HG03103 (cell line): ENCODE measurements around the gene THSD4.
"Not testable (repeated sequence)": the region's sequence is repeated elsewhere in the genome, so short reads cannot be mapped to it uniquely, and the experiment has no call there.

Source experiments
- ATAC-seq: cut with Tn5 transposase; IDR thresholded peaks from one replicate; pipeline ENCODE4 v1.9.1; 2021; ENCODE audit warnings: low read depth; ENCODE audit not compliant: unreplicated experiment

THSD4 gene

GRCh38 chr15:71312194-71312708 is 197.0 kb downstream of the THSD4 start:
- ATAC-seq = no peak

DNA sequence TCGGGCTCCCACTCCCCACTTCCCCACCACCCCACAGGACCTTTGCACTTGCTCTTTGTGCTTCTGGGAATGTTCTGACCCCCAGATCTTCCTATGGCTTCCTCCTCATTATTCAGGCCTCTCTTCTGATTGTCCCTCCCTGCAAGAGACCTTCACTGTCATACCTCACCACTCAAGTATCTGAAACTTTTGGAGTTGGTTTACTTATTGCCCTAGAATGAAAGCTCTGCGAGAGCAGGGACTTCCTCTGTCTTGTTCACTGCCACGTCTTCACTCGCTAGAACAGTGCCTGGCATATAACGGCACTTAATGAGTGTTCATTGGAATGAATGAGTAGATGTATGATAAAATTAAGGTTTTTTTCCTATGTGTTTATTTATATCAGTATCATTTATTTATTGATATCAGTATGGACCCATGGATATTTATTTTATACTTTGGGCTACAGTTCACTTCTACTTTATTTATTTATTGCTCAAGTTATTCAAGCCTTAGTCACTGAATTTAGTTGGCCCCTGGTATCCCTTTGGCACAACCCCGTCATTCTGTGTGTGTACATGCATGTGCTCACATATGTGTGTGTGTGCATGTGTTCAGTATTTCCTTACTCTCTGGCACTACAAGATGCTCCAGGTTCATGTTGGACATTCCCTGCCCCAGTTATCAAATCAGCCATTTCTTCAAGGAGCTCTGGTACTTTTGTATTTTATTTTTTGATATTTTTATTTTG is 197.6 kb downstream of the THSD4 start:
- no peak for ATAC-seq

DNA sequence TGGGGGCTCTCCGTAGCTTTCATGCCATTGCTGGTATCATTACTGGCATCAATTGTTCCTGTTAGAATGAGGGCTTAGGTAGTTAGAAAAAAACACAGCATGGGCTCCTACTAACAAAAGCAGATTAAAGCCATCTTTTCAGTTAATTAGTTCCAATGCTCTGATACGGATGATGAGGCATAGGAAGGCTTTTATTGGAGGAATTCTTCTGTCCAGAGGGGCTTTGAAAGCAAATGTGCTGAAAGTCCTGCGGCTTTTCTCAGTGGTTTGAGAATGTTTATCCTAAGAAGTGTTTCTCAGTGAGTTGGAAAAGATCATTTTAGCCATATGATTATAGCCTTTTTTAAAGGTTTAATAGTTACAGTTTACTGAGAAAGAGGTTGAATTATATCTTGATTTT is 198.5 kb downstream of the THSD4 start:
- no peak for ATAC-seq

DNA sequence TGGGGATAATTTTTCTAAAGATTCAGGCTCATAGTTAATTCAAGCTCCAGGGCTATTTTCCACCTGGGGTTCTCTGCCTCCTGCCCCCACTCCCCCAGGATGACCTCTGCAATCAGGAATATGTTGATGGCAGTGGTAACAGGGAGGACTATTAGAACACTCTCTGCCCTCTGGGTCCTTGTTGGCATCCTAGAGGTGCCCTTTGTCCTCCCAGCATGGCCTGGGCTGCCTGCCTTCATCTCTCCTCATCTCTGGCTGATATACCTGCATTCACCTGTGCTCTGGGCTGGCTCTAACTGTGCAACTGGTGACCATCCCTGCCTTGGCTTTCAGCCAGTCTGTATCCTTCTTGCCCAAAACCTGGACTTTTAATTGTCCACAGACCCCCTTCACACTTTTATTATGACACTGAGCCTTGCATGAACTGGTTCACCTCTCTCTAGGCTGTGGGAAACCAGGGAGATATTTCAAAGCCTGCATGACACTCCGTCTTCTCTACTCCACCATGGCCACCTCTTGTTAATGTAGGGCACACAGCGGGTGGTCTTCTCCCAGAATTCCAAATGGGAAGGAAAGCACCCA is 199.8 kb downstream of the THSD4 start:
- no peak for ATAC-seq

DNA sequence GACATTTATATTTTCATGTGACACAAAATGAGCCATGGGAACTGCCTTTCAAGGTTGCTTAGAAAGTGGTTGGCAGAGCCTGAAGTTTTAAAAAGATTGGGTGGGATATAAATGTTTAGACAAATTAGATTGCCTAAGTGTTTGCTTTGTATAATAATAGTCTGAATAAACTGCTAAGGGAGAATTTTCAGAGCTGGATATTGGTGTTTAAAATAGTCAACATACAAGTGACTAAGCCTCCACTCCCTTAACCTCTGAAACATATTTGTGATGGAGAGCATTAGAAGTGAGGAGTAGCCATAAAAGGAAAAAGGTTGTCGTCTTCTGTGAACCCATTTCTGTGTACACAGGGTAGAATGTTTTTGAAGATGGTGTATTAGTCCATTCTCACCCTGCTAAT is 201.6 kb downstream of the THSD4 start:
- no peak for ATAC-seq

DNA sequence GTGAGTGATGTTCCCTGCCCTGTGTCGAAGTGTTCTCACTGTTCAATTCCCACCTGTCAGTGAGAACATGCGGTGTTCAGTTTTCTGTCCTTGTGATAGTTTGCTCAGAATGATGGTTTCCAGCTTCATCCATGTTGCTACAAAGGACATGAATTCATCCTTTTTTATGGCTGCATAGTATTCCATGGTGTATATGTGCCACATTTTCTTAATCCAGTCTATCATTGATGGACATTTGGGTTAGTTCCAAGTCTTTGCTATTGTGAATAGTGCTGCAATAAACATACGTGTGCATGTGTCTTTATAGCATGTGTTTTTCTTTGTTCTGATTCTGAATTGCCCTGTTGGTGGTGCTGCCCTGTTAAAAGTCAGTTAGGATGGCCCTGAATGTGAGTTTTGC is 204.2 kb downstream of the THSD4 start:
- ATAC-seq = not testable (repeated sequence)

GRCh38 chr15:71319935-71320334 is 204.7 kb downstream of the THSD4 start:
- ATAC-seq = no peak

- ATAC-seq = no peak
Observed at GRCh38 chr15:71323082-71323481, 207.8 kb downstream of the THSD4 start.

GRCh38 chr15:71323584-71323983 is 208.3 kb downstream of the THSD4 start:
- no peak for ATAC-seq

DNA sequence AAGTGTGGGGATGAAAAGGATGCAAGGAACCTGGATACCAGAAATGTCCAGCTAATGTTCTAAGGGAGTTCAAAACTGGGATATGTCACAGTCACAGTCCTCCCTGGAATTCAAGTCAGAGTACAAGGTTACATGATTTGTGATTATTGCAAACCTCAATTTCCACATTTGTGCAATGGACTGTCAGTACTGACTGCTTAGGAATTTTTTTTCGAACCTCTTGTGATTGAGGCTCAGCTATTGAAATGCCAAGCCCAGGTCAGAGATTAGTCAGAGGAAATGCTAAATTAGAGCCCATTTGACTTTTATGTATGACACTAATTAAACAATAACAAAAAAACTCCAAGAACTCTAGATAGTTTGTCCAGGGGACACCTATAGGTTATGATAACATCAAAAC is 210.2 kb downstream of the THSD4 start:
- no peak for ATAC-seq

- ATAC-seq = no peak
Observed at GRCh38 chr15:71328453-71328852, 213.2 kb downstream of the THSD4 start.

- ATAC-seq = no peak
Observed at GRCh38 chr15:71329041-71329440, 213.8 kb downstream of the THSD4 start.

- no peak for ATAC-seq
Observed at GRCh38 chr15:71329497-71330260, 214.4 kb downstream of the THSD4 start.

GRCh38 chr15:71330638-71331162 is 215.4 kb downstream of the THSD4 start:
- no peak for ATAC-seq

- ATAC-seq = no peak
Observed at GRCh38 chr15:71331173-71331572, 215.9 kb downstream of the THSD4 start.

GRCh38 chr15:71332431-71333004 is 217.2 kb downstream of the THSD4 start:
- ATAC-seq = no peak

- ATAC-seq = no peak
Observed at GRCh38 chr15:71333136-71333700, 217.9 kb downstream of the THSD4 start.

DNA sequence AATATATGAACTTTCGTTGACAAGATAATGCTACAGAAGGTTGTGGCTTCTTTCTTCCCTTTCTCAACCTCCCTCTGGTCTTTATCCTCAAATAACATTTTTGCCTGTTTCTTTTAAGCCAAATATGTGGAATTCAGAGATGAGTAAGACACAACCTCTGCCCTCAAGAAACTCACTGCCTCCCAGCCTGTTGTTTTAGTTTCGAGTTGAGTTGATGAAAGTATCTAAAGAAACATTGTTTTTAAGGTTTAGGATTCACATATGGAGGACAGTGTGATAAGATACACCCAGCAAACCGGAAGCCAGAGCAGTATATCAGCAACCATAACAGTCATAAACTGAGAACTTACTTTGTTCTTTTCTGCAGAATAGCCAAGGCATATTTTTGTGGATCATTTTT is 218.6 kb downstream of the THSD4 start:
- no peak for ATAC-seq

- no peak for ATAC-seq
Observed at GRCh38 chr15:71334434-71334833, 219.2 kb downstream of the THSD4 start.

- no peak for ATAC-seq
Observed at GRCh38 chr15:71334873-71335272, 219.6 kb downstream of the THSD4 start.

DNA sequence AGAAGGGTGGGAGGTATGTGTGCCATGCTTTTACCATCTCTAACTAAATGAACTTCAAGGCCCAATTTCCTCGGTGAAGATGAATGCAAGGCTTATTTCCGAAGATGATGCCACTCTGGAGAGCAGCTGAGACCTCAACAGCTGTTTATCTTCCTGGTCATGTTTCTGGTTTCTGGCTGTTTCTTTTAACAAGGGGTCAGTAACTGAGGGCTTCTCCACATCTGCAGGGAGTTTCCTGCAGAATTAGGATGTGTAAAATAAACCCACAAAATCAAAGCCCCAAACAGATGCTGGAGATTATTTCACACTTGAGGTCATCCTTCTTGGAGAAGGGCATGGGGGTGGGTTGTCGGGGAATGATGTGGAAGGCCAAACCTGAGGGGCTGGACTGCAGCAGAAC is 220.3 kb downstream of the THSD4 start:
- no peak for ATAC-seq
